GM23338 (cell line): ENCODE results near the gene TAS2R40.

Source experiments
- CREB1 ChIP-seq: fragments of 250-450 bp; sonication (Bioruptor Pico); IDR thresholded peaks from 2 replicates; pipeline ENCODE4 v1.5.0; 2020; ENCODE audit warnings: low read depth, mild to moderate bottlenecking, moderate library complexity
- ETS1 ChIP-seq: IDR thresholded peaks from 2 replicates; pipeline ENCODE4 v1.6.1; 2016; ENCODE audit warnings: antibody characterized with exemption
- EZH2 ChIP-seq: fragments of 200-600 bp; sonication (generic); IDR thresholded peaks from one replicate; pipeline ENCODE4 v1.8.0; 2017; ENCODE audit warnings: antibody characterized with exemption, mild to moderate bottlenecking, low read depth; ENCODE audit not compliant: unreplicated experiment
- EZH2phosphoT487 ChIP-seq: fragments of 200-600 bp; sonication (generic); IDR thresholded peaks from one replicate; pipeline ENCODE4 v1.8.1; 2018; ENCODE audit warnings: antibody characterized with exemption; ENCODE audit not compliant: unreplicated experiment
- JUNB ChIP-seq: IDR thresholded peaks from one replicate; pipeline ENCODE4 v1.6.1; 2016; ENCODE audit warnings: antibody characterized with exemption; ENCODE audit not compliant: unreplicated experiment
- POLR2AphosphoS5 ChIP-seq: IDR thresholded peaks from 2 replicates; pipeline ENCODE4 v1.6.1; 2016; ENCODE audit warnings: antibody characterized with exemption, low read depth
- STAT1 ChIP-seq: IDR thresholded peaks from one replicate; pipeline ENCODE4 v1.6.1; 2016; ENCODE audit warnings: antibody characterized with exemption; ENCODE audit not compliant: unreplicated experiment
- ZNF331 ChIP-seq: fragments of 250-450 bp; sonication (Bioruptor Pico); IDR thresholded peaks from 2 replicates; pipeline ENCODE4 v1.5.0; 2020; ENCODE audit warnings: low read depth, mild to moderate bottlenecking, moderate library complexity
- TF ChIP-seq, protein P1 (sequence below), 2 experiments: fragments of 200-600 bp in 1 of 2; sonication (generic) in 1 of 2; conservative IDR thresholded peaks; 2 replicates each; pipeline versions ENCODE4 v1.5.1 to v1.6.1; 2016 to 2017; ENCODE audit warnings: antibody characterized with exemption in 2 of 2, low read depth in 2 of 2, mild to moderate bottlenecking in 2 of 2, moderate library complexity in 1 of 2
- TF ChIP-seq, protein P2 (sequence below): IDR thresholded peaks from one replicate; pipeline ENCODE4 v1.6.1; 2018; ENCODE audit warnings: antibody characterized with exemption; ENCODE audit not compliant: unreplicated experiment

GRCh38 chr7:143199040-143199439 lies 22.8 kb upstream of the TAS2R40 start:
- TF ChIP-seq, protein P1, sequence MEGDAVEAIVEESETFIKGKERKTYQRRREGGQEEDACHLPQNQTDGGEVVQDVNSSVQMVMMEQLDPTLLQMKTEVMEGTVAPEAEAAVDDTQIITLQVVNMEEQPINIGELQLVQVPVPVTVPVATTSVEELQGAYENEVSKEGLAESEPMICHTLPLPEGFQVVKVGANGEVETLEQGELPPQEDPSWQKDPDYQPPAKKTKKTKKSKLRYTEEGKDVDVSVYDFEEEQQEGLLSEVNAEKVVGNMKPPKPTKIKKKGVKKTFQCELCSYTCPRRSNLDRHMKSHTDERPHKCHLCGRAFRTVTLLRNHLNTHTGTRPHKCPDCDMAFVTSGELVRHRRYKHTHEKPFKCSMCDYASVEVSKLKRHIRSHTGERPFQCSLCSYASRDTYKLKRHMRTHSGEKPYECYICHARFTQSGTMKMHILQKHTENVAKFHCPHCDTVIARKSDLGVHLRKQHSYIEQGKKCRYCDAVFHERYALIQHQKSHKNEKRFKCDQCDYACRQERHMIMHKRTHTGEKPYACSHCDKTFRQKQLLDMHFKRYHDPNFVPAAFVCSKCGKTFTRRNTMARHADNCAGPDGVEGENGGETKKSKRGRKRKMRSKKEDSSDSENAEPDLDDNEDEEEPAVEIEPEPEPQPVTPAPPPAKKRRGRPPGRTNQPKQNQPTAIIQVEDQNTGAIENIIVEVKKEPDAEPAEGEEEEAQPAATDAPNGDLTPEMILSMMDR (conservative IDR thresholded peaks at IDR 0.05; ENCODE audit: low read depth in 2 of 2), result no peak
- TF ChIP-seq EZH2, result no peak
- no peak for TF ChIP-seq CREB1 (CRISPR knock-in tag)
- no peak for TF ChIP-seq EZH2phosphoT487
- TF ChIP-seq, protein P2, sequence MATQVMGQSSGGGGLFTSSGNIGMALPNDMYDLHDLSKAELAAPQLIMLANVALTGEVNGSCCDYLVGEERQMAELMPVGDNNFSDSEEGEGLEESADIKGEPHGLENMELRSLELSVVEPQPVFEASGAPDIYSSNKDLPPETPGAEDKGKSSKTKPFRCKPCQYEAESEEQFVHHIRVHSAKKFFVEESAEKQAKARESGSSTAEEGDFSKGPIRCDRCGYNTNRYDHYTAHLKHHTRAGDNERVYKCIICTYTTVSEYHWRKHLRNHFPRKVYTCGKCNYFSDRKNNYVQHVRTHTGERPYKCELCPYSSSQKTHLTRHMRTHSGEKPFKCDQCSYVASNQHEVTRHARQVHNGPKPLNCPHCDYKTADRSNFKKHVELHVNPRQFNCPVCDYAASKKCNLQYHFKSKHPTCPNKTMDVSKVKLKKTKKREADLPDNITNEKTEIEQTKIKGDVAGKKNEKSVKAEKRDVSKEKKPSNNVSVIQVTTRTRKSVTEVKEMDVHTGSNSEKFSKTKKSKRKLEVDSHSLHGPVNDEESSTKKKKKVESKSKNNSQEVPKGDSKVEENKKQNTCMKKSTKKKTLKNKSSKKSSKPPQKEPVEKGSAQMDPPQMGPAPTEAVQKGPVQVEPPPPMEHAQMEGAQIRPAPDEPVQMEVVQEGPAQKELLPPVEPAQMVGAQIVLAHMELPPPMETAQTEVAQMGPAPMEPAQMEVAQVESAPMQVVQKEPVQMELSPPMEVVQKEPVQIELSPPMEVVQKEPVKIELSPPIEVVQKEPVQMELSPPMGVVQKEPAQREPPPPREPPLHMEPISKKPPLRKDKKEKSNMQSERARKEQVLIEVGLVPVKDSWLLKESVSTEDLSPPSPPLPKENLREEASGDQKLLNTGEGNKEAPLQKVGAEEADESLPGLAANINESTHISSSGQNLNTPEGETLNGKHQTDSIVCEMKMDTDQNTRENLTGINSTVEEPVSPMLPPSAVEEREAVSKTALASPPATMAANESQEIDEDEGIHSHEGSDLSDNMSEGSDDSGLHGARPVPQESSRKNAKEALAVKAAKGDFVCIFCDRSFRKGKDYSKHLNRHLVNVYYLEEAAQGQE, result no peak
- TF ChIP-seq POLR2AphosphoS5, result no peak
- TF ChIP-seq ETS1, result no peak
- TF ChIP-seq ZNF331, result no peak
- TF ChIP-seq STAT1, result no peak
- no peak for TF ChIP-seq JUNB
